GM12864 (cell line): ENCODE measurements around the gene HACL1.

Experiments used
- DNase-seq: peaks from one replicate; pipeline ENCODE4 v3.0.0-alpha.2; 2011; ENCODE audit warnings: low read depth
- H3K4me3 ChIP-seq: 2 replicates; pipeline ENCODE4 v1.5.1; 2011; ENCODE audit warnings: mild to moderate bottlenecking, low read depth, low read length, control low read depth
- TF ChIP-seq, protein P1 (sequence below): IDR thresholded peaks from 2 replicates; pipeline ENCODE4 v1.5.1; 2011; ENCODE audit warnings: low read depth, mild to moderate bottlenecking, moderate library complexity, low read length, control low read depth, inconsistent platforms; ENCODE audit errors: missing control alignments

HACL1 gene

DNA sequence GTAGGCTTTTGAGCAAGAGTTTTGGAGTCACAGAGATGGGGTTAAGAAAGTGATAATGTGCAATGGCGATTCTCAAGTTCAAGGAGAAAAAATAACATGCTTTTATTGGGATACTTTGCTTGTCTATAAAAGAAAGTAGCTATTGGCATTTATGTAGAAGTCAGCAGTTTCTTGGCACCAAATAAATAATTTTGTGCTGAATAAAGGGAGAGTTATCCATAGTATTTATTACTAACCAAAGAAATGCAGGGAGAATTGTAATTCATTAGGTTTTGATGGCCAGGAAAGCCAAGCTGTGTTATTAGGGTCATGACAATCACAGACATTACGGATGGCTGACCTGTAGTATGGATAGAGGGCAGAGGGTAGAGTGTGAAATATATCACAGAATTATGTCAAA, 33.3 kb upstream of the HACL1 start:
- DNase-seq = no peak
- H3K4me3 ChIP-seq = no peak overlapping the region
- TF ChIP-seq, protein P1, sequence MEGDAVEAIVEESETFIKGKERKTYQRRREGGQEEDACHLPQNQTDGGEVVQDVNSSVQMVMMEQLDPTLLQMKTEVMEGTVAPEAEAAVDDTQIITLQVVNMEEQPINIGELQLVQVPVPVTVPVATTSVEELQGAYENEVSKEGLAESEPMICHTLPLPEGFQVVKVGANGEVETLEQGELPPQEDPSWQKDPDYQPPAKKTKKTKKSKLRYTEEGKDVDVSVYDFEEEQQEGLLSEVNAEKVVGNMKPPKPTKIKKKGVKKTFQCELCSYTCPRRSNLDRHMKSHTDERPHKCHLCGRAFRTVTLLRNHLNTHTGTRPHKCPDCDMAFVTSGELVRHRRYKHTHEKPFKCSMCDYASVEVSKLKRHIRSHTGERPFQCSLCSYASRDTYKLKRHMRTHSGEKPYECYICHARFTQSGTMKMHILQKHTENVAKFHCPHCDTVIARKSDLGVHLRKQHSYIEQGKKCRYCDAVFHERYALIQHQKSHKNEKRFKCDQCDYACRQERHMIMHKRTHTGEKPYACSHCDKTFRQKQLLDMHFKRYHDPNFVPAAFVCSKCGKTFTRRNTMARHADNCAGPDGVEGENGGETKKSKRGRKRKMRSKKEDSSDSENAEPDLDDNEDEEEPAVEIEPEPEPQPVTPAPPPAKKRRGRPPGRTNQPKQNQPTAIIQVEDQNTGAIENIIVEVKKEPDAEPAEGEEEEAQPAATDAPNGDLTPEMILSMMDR = no peak

DNA sequence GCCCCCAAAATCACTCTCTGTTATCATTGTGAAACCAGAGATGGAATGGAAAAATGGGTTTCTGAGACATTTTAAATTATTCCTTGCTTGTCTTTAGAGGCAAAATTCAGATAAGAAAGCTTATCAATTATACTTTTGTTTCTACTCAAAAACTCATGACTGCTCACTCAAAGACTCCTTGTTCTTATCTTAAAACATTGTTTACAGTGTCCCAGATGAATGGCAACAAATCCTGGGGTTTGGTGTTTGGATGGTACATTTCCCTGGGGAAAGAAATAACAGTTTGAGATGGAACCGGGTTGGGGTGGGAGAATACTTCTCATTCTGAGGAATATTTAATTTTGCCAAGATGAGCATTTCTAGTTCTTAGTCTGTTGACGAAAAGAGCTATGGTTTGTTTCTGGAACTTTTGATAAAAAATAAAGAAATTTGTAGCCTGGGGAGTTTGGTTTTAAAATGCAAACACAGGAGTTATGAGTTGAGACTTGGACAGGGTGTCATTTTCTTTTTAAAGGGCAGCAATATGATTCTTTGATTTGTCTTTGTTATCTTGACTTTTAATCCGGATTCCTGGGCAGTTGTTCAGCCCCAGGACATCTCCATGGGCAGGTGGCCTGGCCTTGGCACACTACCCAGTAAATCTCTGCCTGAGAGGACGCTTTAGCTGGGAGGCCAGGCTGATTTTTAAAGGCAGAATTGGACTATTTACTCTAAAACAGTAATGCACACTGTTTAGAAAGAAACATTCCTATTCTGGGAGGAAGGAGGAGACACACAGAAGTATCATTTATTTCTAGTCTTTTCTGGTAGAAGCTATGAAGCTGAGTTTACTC, 32.6 kb upstream of the HACL1 start:
- no peak overlapping the region for H3K4me3 ChIP-seq
- TF ChIP-seq, protein P1 = no peak
- DNase-seq = no peak

DNA sequence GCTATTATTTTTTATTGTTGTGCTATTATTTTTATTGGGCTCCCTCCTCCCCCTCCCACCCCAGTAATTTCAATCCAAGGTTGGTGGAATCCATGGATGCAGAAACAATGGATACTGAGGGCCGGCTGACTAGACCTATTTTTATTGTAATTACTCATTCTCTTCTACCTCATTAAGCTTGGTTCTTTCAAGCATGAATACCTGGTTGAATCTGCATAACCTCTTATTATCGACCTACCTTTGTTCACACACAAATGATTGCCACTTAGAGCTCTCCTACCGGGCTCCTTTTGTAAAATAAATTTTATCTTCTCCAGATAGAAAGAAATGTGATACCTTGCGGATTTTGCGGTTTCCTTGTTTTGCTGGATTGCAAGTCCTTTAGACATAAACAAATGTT, 31.8 kb upstream of the HACL1 start:
- no peak overlapping the region for H3K4me3 ChIP-seq
- TF ChIP-seq, protein P1 = no peak
- no peak for DNase-seq

DNA sequence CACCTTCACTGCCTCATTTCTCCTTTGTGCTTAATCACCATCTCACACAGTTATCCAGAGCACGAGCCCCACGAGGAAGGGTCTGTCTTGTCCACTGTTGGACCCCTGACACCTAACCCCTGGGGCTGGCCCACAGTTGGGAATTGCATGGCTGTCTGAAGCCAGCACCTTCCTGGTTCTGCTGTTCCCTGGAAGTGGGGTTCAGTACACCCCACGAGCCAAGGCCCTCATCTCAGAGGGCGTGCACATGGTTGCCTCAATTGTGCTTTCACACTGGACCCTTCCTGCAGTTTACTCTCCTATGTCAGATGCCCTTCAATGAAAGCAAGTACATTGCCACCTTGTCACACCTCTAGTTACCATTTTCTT, 30.8 kb upstream of the HACL1 start:
- no peak overlapping the region for H3K4me3 ChIP-seq
- TF ChIP-seq, protein P1 = no peak
- no peak for DNase-seq

DNA sequence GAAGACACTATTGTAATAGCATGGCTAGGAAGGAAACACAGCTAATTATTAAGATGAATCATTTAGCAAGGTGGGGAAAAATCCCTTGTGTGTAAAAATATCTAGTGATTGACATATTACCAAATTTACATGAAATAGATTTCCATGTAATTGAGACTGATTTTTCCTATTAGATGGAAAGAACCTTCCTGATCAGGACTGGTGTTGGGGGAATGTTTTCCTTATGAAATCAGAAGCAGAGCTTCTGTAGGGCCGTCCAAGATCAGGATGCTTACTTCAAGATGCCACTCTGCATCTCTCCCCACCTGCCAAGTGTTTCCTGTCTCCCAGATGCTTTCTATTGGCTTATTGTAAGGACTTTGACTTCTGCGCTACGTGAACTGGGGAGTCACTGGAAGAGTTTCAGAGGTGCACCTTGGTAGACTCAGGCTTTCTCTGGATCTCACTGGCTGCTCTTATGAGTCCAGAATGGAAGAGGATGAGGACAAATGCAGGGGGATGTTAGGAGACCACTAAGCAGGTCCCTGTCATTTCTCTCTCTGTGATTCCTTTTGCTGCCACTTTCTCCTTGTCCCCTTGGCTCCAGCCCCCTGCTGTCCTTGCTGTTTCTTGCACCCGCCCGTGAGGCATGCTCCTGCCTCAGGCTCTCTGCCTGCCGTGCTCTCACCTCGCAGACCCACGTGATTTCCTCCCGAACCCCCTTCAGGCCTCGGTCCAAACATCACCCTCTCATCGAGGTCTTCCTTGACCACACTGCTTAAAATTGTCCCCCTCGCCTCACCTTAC, 30.2 kb upstream of the HACL1 start:
- TF ChIP-seq, protein P1 = peak; percentile 12
- DNase-seq = no peak
- no peak overlapping the region for H3K4me3 ChIP-seq

DNA sequence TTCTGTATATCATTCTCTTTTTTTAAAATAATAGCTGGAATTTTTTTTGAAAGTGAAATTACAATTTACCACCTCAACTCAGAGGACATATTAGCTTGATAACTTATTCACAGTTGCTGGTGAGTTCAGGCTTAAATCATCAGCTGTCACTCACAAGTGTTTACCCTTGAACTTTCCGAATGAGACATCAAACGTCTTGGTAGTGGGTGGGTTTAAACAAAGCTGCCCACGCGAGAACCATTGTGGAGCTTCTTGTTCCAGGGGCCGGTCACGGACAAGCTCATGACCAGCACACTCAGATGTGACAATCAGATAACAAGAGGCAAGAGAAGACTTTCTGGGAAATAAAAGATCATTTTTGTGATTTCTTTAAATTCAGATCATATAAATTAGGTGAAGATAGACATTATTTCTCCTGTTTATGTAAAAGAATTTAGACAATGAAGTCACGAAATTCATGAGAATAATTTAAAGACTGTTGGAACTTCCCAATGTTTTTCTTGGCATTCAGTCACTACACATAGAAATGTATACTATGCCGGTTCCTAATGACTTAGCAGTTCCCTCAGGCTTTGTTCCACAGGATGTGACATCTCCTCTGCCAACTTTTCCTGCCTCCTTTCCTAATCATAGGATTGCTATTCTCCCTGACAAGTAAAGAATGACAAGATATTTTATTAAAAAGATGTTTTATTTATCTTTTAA, 29.4 kb upstream of the HACL1 start:
- H3K4me3 ChIP-seq = no peak overlapping the region; the same call in 1 of the 2 replicates
- DNase-seq = no peak
- TF ChIP-seq, protein P1 = no peak
